NB4 (cell line): ENCODE results near the gene KIAA1191.

Source experiments
- DNase-seq: peaks from one replicate; pipeline ENCODE4 v3.0.0; 2010; ENCODE audit warnings: low read depth
- H3K4me3 ChIP-seq: one replicate; pipeline ENCODE4 v1.5.1; 2011; ENCODE audit warnings: mild to moderate bottlenecking, low read depth, low read length, moderate library complexity
- CTCF ChIP-seq: IDR thresholded peaks from one replicate; pipeline ENCODE4 v1.5.1; 2012; ENCODE audit warnings: low read depth, low read length
- MAX ChIP-seq: IDR thresholded peaks from 2 replicates; pipeline ENCODE4 v1.6.1; 2011; ENCODE audit warnings: low read depth, low read length
- MYC ChIP-seq: IDR thresholded peaks from 2 replicates; pipeline ENCODE4 v1.6.1; 2011; ENCODE audit warnings: low read depth, low read length
- POLR2A ChIP-seq: IDR thresholded peaks from 2 replicates; pipeline ENCODE4 v1.6.1; 2011; ENCODE audit warnings: mild to moderate bottlenecking; ENCODE audit not compliant: insufficient read length; ENCODE audit errors: extremely low read depth

Gene KIAA1191

GRCh38 chr5:176382721-176383120 is 21.2 kb upstream of the KIAA1191 start:
- no peak for DNase-seq
- no peak overlapping the region for H3K4me3 ChIP-seq
- TF ChIP-seq CTCF: no peak

- TF ChIP-seq MYC (no peak), POLR2A (no peak), MAX (no peak), CTCF (no peak)
- DNase-seq: no peak
- H3K4me3 ChIP-seq: no peak overlapping the region
Measured at GRCh38 chr5:176381979-176382378, 20.4 kb upstream of the KIAA1191 start.

GRCh38 chr5:176381423-176381822 is 19.9 kb upstream of the KIAA1191 start:
- no peak for TF ChIP-seq POLR2A
- no peak for TF ChIP-seq MYC
- no peak for TF ChIP-seq CTCF
- TF ChIP-seq MAX: no peak
- no peak overlapping the region for H3K4me3 ChIP-seq
- no peak for DNase-seq

- TF ChIP-seq POLR2A (no peak), CTCF (no peak), MAX (no peak), MYC (no peak)
- H3K4me3 ChIP-seq: no peak overlapping the region
- DNase-seq: peak; percentile 64
Measured at GRCh38 chr5:176379881-176380280, 18.3 kb upstream of the KIAA1191 start.

GRCh38 chr5:176373100-176373818 is 11.7 kb upstream of the KIAA1191 start:
- no peak for DNase-seq
- H3K4me3 ChIP-seq: no peak overlapping the region
- TF ChIP-seq MAX (no peak), MYC (no peak)

- no peak for TF ChIP-seq CTCF
- no peak for TF ChIP-seq MAX
- no peak for TF ChIP-seq POLR2A
- no peak for TF ChIP-seq MYC
- H3K4me3 ChIP-seq: no peak overlapping the region
- DNase-seq: no peak
Measured at GRCh38 chr5:176371621-176372539, 10.3 kb upstream of the KIAA1191 start.
